Activated naive CD8-positive, alpha-beta T cell treated with anti-CD3 and anti-CD28 coated beads for 36 hours (primary cell): ENCODE data around the gene ZNF729. TPM values are rescaled to one million over a fixed set of nuclear protein-coding genes. Genes with fewer than 3 reads are reported as not detected.
"Not testable (repeated sequence)": the region's sequence is repeated elsewhere in the genome, so short reads cannot be mapped to it uniquely, and the experiment has no call there.

Experiments used
- DNase-seq: peaks from one replicate; pipeline ENCODE4 v3.0.0; 2021
- H3K27ac Mint-ChIP-seq: one replicate; pipeline ENCODE4 v1.8.0; 2022; ENCODE audit warnings: mild to moderate bottlenecking, moderate library complexity, mixed read lengths
- H3K27me3 Mint-ChIP-seq: one replicate; pipeline ENCODE4 v1.8.0; 2022; ENCODE audit warnings: mild to moderate bottlenecking, mixed read lengths
- H3K36me3 Mint-ChIP-seq: one replicate; pipeline ENCODE4 v1.8.0; 2021; ENCODE audit warnings: mild to moderate bottlenecking, mixed read lengths
- H3K4me1 Mint-ChIP-seq: one replicate; pipeline ENCODE4 v1.8.0; 2021; ENCODE audit warnings: mixed read lengths
- H3K4me3 Mint-ChIP-seq: one replicate; pipeline ENCODE4 v1.8.0; 2022; ENCODE audit warnings: mild to moderate bottlenecking, moderate library complexity, mixed read lengths
- H3K9me3 Mint-ChIP-seq: one replicate; pipeline ENCODE4 v1.8.0; 2022; ENCODE audit warnings: mixed read lengths
- total RNA-seq, 2 experiments: library from RNA; stranded (reverse); gene quantifications; one replicate each; pipeline ENCODE4 v1.2.3, GENCODE V29; 2021

ZNF729 gene
- not detected for total RNA-seq

DNA sequence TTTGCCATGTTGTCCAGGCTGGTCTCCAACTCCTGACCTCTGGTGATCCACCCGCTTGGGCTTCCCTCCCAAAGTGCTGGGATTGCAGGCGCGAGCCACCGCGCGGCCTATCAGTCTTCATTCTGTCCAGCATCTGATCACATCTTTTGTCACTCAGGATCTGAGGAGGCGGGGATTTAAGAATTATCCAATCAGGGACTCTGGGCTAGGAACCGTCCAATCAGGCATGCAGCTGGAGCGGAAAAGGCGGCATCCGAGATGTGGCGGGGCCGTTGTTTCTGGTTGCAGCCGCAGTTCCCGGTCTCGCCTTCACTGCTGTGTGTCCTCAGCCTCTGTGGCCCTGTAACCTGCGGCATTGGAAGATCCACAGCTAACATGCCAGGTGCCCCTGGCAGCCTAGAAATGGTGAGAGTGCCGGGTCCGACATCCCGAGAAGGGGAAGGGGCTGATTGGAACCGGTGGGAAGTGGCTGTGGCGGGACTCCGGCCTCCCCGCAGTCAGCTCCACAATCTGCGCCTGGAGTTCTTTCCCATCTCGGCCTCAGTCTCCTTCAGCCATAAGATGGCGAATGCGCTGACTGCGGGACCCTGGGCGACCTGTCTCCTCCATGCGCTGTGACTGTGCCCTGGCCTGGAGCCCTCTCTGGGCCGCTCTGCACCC, at the start of gene ZNF729:
TSS of gene ZNF729 (plus strand) at position 291 of the 660 bp plus-strand sequence. CDS start at position 376, 85 bp downstream.
- Mint-ChIP-seq H3K4me1 (no peaks in the 10 kb centered on the region), H3K27me3 (peaks cover 30% of the 10 kb centered on the region), H3K4me3 (no peak within 1 kb of the TSS), H3K36me3 (peaks cover 3% of the 10 kb centered on the region), H3K27ac (no peak within 1 kb of the TSS), H3K9me3 (peaks cover 13% of the 10 kb centered on the region)
- no peak for DNase-seq

DNA sequence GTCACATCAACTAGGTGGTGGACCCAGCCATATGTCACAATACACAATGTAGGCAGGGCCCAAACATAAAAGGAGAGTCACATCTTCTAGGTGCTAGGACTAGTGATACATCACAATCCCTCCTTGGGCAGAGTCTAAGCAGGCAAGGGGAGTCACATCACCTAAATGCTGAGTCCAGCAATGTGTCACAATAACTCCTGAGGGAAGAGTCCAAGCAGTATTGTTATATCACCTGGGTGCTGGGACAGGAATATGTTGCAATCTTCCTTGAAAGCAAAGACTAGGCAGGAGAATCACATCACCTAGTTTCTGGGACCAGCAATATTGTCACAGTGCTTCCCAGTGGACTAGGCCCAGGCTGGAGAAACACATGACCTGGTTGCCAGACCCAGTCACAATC, 29.4 kb upstream of the ZNF729 start:
- Mint-ChIP-seq H3K4me1 (no peaks in the 10 kb centered on the region), H3K27me3 (peaks cover 3% of the 10 kb centered on the region), H3K4me3 (no peak overlapping the region), H3K9me3 (peaks cover 10% of the 10 kb centered on the region), H3K36me3 (no peaks in the 10 kb centered on the region), H3K27ac (no peak overlapping the region)
- DNase-seq = no peak

DNA sequence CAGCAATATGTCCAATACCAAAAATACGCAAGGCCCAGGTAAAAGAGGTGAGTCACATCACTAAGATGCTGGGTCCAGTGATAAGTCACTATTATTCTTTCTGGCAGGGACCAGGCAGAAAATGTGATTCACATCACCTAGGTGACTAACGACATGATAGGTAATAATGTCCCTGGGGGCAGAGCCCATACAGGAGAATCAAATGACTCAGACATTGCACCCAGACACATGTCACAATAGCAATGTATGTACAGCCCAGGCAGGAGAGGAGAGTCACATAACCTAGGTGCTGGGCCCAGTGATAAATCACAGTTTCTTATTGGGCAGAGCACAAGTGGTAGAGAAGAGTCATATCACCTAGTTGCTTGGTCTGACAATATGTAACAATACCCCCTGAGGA, 28.9 kb upstream of the ZNF729 start:
- Mint-ChIP-seq H3K27me3 (peaks cover 8% of the 10 kb centered on the region), H3K9me3 (peaks cover 10% of the 10 kb centered on the region), H3K4me3 (no peak overlapping the region), H3K27ac (no peak overlapping the region), H3K36me3 (no peaks in the 10 kb centered on the region), H3K4me1 (no peaks in the 10 kb centered on the region)
- no peak for DNase-seq

DNA sequence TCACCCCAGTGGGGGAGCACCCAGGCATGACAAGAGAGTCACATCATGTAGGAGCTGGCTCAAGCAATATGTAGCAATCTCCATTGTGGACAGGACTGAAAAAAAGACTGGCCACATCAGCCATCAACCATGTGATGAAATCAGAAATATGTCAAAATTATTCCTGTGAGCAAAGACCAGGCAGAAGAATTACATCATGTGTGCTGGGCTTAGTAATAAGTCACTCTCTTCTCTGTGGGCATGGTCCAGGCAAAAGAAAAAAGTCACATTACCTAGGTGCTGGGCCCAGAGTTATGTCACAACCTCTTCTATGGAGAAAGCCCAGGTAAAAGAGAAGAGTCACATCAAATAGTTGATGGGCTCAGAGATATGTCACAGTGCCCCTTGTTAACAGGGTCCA, 28.3 kb upstream of the ZNF729 start:
- H3K4me3 Mint-ChIP-seq = no peak overlapping the region
- H3K36me3 Mint-ChIP-seq = no peaks in the 10 kb centered on the region
- H3K27ac Mint-ChIP-seq = no peak overlapping the region

DNA sequence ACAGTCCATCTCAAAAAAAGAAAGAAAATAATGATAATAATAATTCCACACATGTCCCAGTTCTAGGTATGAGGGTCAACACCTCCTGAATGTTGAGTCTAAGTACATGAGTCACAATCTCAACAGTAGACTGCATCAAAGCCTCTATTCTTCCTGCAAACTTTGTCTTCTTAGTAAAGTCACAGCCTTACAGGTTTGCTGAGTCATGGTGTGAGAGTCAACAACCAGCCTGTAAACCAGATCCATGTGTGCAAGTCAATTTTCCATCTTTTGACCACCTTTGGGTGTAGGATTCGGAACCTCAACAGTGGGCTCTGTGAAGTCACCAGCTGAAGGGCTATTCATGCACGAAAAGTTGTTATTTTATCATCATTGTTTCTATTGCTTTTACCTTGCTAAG, 25.7 kb upstream of the ZNF729 start:
- Mint-ChIP-seq H3K9me3 (peaks cover 10% of the 10 kb centered on the region), H3K27me3 (peaks cover 10% of the 10 kb centered on the region), H3K4me1 (no peaks in the 10 kb centered on the region), H3K27ac (no peak overlapping the region), H3K36me3 (no peaks in the 10 kb centered on the region), H3K4me3 (no peak overlapping the region)
- no peak for DNase-seq

More for the DNA sequence above, 28.3 kb upstream of the ZNF729 start:
- peaks cover 10% of the 10 kb centered on the region for H3K9me3 Mint-ChIP-seq
- H3K4me1 Mint-ChIP-seq = no peaks in the 10 kb centered on the region
- no peak for DNase-seq
- peaks cover 10% of the 10 kb centered on the region for H3K27me3 Mint-ChIP-seq

DNA sequence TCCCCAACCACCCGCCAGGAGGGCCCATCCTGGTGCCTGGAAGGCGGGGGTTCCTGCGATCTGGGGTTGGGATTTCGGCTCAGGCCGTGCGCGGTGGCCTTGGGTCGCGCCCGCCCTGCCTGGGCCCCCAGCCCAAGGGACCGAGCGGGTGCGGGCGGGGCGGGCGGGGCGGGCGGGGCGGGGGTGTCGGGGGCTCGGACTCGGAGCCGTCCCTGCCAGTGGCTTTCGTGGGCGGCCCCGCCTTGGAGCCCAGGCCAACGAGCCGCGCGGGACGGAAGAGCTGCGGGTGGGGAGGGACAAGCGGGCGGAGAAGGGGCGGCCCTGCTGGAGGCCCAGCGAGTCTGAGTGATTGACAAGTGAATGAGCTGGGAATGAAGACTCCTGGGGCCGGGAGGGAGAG, 24.6 kb upstream of the ZNF729 start:
- H3K36me3 Mint-ChIP-seq = no peaks in the 10 kb centered on the region
- H3K27ac Mint-ChIP-seq = no peak overlapping the region
- peaks cover 10% of the 10 kb centered on the region for H3K27me3 Mint-ChIP-seq
- peaks cover 10% of the 10 kb centered on the region for H3K9me3 Mint-ChIP-seq
- no peaks in the 10 kb centered on the region for H3K4me1 Mint-ChIP-seq
- no peak for DNase-seq
- H3K4me3 Mint-ChIP-seq = no peak overlapping the region

DNA sequence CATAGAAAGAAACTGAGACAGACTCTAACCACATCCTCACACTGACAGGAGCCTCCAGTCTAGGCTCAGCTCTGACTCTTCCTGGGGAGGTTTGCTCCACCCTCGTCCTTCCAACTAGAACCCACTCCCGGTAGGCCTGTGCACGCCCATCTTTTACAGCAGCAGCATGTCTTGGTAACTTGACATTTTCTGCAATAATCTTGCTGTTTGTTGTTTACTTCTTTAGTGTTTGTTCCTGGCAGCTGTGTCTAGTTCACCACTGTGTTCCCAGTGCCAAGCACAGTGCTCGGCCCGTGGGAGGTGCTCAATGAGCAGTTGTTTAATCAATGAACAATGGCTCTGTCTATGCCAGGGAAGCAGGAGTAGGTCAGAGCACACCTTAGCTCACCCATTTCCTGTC, 23.1 kb upstream of the ZNF729 start:
- Mint-ChIP-seq H3K9me3 (peaks cover 19% of the 10 kb centered on the region), H3K27me3 (peaks cover 10% of the 10 kb centered on the region), H3K36me3 (no peaks in the 10 kb centered on the region), H3K4me3 (no peak overlapping the region), H3K4me1 (no peaks in the 10 kb centered on the region), H3K27ac (no peak overlapping the region)
- DNase-seq = no peak

DNA sequence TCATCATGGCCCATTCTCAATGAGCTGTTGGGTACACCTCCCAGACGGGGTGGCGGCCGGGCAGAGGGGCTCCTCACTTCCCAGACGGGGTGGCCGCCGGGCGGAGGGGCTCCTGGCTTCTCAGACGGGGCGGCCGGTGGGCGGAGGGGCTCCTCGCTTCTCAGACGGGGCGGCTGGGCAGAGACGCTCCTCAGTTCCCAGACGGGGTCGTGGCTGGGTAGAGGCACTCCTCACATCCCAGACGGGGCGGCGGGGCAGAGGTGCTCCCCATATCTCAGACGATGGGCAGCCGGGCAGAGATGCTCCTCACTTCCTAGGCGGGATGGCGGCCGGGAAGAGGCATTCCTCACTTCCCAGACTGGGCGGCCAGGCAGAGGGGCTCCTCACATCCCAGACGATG, 35.3 kb downstream of the ZNF729 start:
- H3K36me3 Mint-ChIP-seq, H3K4me3 Mint-ChIP-seq, DNase-seq, H3K27ac Mint-ChIP-seq, H3K27me3 Mint-ChIP-seq, H3K4me1 Mint-ChIP-seq: not testable (repeated sequence)
- H3K9me3 Mint-ChIP-seq = peaks cover 37% of the 10 kb centered on the region

DNA sequence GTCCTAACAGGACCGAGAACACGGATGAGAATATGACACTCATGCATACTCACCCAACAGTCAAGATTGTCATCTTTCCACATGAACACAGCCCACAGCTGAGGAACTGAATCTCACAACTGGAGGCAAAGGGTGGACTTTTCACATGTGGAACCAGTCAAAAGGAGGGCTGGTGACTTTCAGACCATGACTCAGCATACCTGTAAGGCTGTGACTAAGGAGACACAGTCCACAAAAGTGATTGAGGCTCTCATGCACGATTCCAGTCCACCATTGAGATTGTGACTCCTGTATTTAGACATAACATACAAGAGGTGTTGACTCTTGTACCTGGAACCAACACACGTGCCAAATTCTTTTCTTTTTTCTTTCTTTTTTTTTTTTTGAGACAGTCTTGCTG, 40.0 kb downstream of the ZNF729 start:
- Mint-ChIP-seq H3K9me3 (peaks cover 29% of the 10 kb centered on the region), H3K36me3 (peaks cover 2% of the 10 kb centered on the region), H3K4me1 (no peaks in the 10 kb centered on the region), H3K4me3 (no peak overlapping the region), H3K27me3 (no peaks in the 10 kb centered on the region), H3K27ac (no peak overlapping the region)
- no peak for DNase-seq

DNA sequence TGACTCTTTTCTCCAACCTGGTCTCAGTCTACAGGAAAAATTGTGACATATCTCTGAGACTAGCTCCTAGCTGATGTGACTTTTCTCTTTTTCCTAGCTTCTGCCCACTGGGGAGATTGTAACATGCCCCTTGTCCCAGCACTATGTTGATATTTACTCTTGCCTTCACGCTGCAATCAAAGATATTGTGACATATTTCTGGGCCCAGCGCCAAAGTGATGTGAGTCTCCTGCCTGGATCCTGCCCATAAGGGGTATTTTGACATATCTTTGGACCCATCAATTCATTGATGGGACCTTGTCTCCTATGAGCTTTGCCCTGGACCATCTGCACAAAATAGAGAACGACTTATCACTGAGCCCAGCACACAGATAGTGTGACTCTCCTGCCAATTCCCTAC, 41.1 kb downstream of the ZNF729 start:
- Mint-ChIP-seq H3K4me1 (no peaks in the 10 kb centered on the region), H3K27me3 (no peaks in the 10 kb centered on the region), H3K4me3 (no peak overlapping the region), H3K27ac (no peak overlapping the region), H3K36me3 (peaks cover 2% of the 10 kb centered on the region), H3K9me3 (peaks cover 25% of the 10 kb centered on the region)
- no peak for DNase-seq

DNA sequence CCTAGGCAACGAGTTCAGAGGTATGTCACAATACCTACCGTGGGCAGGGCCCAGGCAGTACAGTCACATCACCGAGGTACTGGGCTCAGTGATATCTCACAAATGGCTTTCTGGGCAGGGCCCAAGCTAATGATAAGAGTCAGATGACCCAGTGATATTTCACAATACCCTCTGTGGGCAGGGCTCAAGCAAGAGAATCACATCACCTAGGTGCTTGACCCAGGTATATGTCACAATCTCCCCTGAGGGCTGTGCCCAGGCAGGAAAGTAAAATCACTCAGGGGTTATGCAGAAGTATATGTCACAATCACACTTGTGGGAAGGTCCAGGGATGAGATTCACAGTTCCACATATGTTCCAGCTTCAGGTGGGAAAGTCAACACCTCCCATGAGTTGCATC, 45.3 kb downstream of the ZNF729 start:
- Mint-ChIP-seq H3K4me1 (no peaks in the 10 kb centered on the region), H3K27me3 (no peaks in the 10 kb centered on the region)

DNA sequence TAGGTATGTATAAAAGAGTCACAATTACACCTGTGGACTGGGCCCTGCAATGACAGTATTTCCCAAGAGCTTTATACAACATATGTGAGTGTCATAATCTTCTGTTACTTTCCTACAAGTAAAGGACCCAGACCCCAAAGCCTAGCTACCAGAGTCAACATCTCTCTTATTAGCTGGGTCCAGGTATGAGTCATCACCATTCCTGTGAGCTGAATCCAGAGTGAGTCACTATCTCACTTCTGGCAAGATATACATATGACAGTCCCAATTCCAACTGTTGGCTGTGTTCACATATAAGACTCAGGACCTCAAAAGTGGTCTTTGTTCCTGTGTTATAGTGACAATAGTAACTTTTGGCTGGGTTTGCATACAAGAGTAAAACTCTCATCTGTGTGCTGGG, 46.7 kb downstream of the ZNF729 start:
- H3K4me1 Mint-ChIP-seq = no peaks in the 10 kb centered on the region
- H3K36me3 Mint-ChIP-seq = no peaks in the 10 kb centered on the region
- H3K27ac Mint-ChIP-seq = no peak overlapping the region
- no peak for DNase-seq
- H3K27me3 Mint-ChIP-seq = no peaks in the 10 kb centered on the region
- no peak overlapping the region for H3K4me3 Mint-ChIP-seq
- H3K9me3 Mint-ChIP-seq = peaks cover 13% of the 10 kb centered on the region

More for the DNA sequence above, 45.3 kb downstream of the ZNF729 start:
- peaks cover 15% of the 10 kb centered on the region for H3K9me3 Mint-ChIP-seq
- no peak overlapping the region for H3K4me3 Mint-ChIP-seq
- DNase-seq = no peak
- H3K27ac Mint-ChIP-seq = no peak overlapping the region
- H3K36me3 Mint-ChIP-seq = no peaks in the 10 kb centered on the region

DNA sequence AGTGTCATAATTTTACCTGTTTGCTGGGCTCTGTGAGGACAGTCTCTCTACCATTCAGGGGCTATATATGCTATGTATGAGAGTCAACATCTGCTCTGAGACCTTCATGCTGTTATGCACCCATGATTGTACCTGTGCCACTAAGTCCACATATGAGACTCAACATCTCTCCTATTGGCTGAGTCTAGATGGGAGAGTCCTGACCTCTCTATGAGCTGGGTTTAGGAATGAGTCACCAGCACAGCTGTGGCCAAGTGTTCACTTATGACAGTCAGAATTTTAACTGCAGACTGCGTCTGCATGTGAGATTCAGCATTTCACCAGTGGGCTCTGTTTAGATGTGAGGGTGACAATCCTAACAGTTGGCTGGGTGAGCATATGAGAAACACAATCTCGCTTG, 49.5 kb downstream of the ZNF729 start:
- Mint-ChIP-seq H3K27ac (no peak overlapping the region), H3K27me3 (no peaks in the 10 kb centered on the region), H3K4me3 (no peak overlapping the region), H3K36me3 (no peaks in the 10 kb centered on the region), H3K9me3 (peaks cover 11% of the 10 kb centered on the region), H3K4me1 (no peaks in the 10 kb centered on the region)
- no peak for DNase-seq

DNA sequence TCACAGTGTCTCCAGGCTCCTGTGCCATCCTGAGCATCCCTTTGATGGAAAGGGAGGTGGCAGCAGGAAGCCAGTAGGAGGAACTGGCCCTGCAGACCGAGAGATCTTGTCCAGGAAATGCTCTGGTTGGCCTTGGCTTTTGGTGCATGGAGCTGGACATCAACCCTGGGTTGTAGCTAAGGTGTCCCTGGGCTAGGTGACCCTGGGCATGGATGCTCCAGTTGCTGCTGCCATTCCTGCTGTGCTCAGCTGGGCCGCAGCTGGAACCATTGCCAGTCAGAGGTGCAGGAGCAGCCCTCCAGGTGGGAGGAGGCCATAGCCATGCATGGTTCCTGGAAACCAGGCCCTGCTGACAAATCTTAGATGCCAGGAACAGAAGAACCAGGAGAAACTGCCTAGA, 68.4 kb downstream of the ZNF729 start:
- no peak overlapping the region for H3K4me3 Mint-ChIP-seq
- H3K9me3 Mint-ChIP-seq = peaks cover 12% of the 10 kb centered on the region
- DNase-seq = no peak
- H3K36me3 Mint-ChIP-seq = no peaks in the 10 kb centered on the region
- no peaks in the 10 kb centered on the region for H3K27me3 Mint-ChIP-seq
- no peak overlapping the region for H3K27ac Mint-ChIP-seq
- H3K4me1 Mint-ChIP-seq = no peaks in the 10 kb centered on the region
